Immature natural killer cell (primary cell): ENCODE data around the gene MEGF8. TPM values are rescaled to one million over a fixed set of nuclear protein-coding genes. Genes with fewer than 3 reads are reported as not detected.

Experiments
- DNase-seq, 3 donors: peaks; one replicate each; pipeline ENCODE4 v3.0.0; 2022; ENCODE audit warnings: mixed read lengths in 1 of 3
- H3K27ac Mint-ChIP-seq, 6 donors: one replicate each; pipeline ENCODE4 v1.8.0; 2020; ENCODE audit warnings: mixed read lengths in 6 of 6, mild to moderate bottlenecking in 5 of 6, inconsistent platforms in 4 of 6, moderate library complexity in 3 of 6
- H3K27me3 Mint-ChIP-seq, 3 donors: one replicate each; pipeline ENCODE4 v1.8.0; 2020 to 2021; ENCODE audit warnings: low read depth in 3 of 3, mild to moderate bottlenecking in 3 of 3, mixed read lengths in 3 of 3, moderate library complexity in 3 of 3, inconsistent platforms in 1 of 3
- H3K36me3 Mint-ChIP-seq, 3 donors: one replicate each; pipeline ENCODE4 v1.8.0; 2020; ENCODE audit warnings: mixed read lengths in 3 of 3, inconsistent platforms in 2 of 3, mild to moderate bottlenecking in 2 of 3
- H3K4me1 Mint-ChIP-seq, 2 donors: one replicate each; pipeline ENCODE4 v1.8.0; 2020; ENCODE audit warnings: inconsistent platforms in 2 of 2, mild to moderate bottlenecking in 2 of 2, mixed read lengths in 2 of 2, moderate library complexity in 1 of 2
- H3K4me3 Mint-ChIP-seq, 5 donors: one replicate each; pipeline ENCODE4 v1.8.0; 2020; ENCODE audit warnings: mild to moderate bottlenecking in 5 of 5, mixed read lengths in 5 of 5, inconsistent platforms in 3 of 5, moderate library complexity in 3 of 5
- H3K9me3 Mint-ChIP-seq, 6 donors: one replicate each; pipeline ENCODE4 v1.8.0; 2020; ENCODE audit warnings: mild to moderate bottlenecking in 6 of 6, mixed read lengths in 6 of 6, inconsistent platforms in 4 of 6, moderate library complexity in 3 of 6
- polyA plus RNA-seq, 3 donors: library from polyadenylated mRNA; unstranded; fragments of 300-500 nt; fragmentation: Illumina TruSeq; gene quantifications; one replicate each; pipeline ENCODE4 v1.2.3, GENCODE V29; 2021

The MEGF8 gene
- polyA plus RNA-seq, 3 donors from 2014 or later: 0.12 to 0.56 TPM; not detected in 1

DNA sequence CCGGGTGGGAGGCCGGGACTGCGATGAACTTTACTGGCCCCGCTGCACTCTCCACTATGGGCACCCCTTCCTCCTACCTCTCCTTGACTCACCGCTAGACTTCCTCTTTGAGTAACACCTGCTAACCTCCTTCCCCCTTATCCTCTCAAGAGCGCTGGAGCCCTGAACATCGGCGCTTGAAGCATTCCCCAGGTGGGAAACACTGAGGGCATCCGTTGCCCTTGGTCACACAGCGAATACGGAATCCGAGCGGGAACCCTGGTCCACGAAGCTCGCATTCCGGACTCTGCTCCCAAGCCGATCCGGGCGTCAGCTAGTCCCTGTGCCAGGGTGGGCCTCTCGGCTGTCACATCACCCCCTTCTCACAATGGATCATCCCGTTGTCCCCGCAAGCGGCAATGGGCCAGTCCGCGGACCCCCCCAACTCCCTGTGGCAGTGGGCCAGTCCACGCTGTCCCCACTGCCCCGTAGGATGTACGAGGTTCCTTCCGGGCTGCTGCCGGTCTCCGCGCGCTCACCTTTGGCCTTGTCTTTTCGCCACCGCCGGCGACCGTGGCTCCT, 97.5 kb downstream of the MEGF8 start:
- Mint-ChIP-seq H3K27me3 (peaks cover 0 to 4% (median 2%) of the 10 kb centered on the region in 3 donors), H3K4me1 (peaks cover 34 to 45% of the 10 kb centered on the region in 2 donors), H3K9me3 (no peaks in the 10 kb centered on the region), H3K36me3 (no peaks in the 10 kb centered on the region), H3K4me3 (peak overlapping the region; percentile 90 to 98 (median 97)), H3K27ac (peak overlapping the region; percentile 80 to 95 (median 86))
- DNase-seq: no peak

DNA sequence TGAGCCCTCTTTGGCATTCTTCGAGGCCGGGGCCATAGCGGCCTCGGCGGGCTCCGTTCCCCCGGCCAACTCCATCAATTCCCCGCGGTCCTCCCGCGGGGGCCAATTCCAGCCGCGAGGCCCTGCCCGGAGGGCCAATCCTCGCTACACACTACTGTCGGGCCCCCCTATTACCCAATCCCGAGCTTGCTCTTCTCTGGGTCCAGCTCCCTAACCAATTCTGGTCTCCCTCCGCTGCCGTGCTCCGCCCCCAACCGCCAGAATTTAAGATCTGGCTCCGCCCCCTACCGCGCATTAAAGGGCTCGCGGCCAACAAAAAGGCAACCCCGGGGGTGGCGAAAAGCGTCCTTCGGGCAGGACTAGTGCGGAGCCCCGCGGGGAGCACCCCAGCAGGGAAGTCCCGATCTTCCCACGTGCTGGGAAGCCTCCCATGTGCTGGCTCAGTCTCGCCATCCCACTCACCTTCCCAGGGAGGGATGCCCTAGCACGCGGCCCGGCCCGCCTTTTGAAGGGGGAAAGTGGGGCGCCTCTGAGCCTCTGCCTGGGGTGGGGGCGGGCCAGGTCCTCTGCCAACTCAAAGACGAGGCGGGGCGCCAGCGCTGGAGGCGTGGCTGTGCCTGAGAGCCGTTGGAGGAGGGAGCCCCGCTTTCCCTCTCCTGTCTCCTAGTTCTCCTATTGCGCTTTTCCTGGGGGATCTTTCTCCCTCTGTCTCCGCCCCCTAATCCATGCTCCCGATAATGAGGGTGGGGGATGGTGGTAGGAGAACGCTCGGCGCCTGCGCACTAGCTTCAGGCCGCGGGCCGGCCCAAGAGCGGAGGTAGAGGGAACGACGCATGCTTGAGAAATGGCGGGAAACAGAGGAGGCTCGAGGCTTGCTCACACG, 98.3 kb downstream of the MEGF8 start:
- H3K4me1 Mint-ChIP-seq: peaks cover 34 to 45% of the 10 kb centered on the region in 2 donors
- no peaks in the 10 kb centered on the region for H3K36me3 Mint-ChIP-seq

DNA sequence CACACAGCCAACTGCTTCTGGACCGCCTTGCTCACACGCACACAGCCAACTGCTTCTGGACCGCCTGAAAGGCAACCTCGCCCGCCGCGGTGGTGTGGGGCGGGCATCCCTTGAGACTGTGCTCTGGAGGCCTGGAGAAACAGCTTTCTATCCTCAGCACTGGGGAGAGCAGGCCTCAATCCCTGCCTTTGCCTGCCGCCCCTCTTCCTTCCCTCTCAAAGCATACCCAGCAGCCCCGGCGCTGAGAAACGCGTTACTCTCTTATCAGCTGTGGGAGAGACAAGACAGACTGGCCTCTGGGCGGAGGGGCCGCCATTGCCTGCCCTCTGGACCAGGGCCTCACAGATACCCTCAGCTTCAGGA, 98.9 kb downstream of the MEGF8 start:
- H3K4me1 Mint-ChIP-seq: peaks cover 34 to 45% of the 10 kb centered on the region in 2 donors
- H3K27ac Mint-ChIP-seq: peak overlapping the region in 2 of 6 donors; percentile 28 to 85
- no peaks in the 10 kb centered on the region for H3K9me3 Mint-ChIP-seq
- DNase-seq: no peak
- H3K4me3 Mint-ChIP-seq: peak overlapping the region; percentile 90 to 98 (median 97)
- no peaks in the 10 kb centered on the region for H3K36me3 Mint-ChIP-seq
- H3K27me3 Mint-ChIP-seq: peaks cover 0 to 4% (median 2%) of the 10 kb centered on the region in 3 donors

More for the DNA sequence above, 98.3 kb downstream of the MEGF8 start:
- DNase-seq: peak; percentile 92 to 93 (median 93)
- Mint-ChIP-seq H3K27me3 (peaks cover 0 to 4% (median 2%) of the 10 kb centered on the region in 3 donors), H3K4me3 (peak overlapping the region; percentile 90 to 98 (median 97)), H3K27ac (peak overlapping the region; percentile 80 to 95 (median 86)), H3K9me3 (no peaks in the 10 kb centered on the region)

DNA sequence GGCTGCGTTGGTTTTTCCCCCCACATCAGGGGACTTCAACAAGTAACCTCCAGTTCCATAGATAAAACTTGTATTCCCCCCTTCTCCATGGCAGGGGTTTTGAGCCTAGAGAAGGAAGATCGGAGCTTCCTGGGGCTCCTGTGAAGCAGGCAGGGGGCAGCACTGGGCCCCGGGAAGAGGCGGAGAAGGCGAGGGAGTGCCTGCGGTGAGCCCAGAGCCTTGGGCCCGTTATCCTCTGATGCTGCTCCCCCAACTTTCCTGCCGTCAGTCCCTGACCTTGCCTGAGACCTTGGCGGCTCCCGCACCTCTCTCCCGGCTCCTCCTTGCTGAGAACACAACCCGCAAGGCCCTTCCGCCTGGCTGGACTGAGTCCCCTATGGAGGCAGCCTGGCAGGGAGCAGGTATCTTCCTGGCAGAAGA, 99.3 kb downstream of the MEGF8 start:
- Mint-ChIP-seq H3K9me3 (no peaks in the 10 kb centered on the region), H3K4me3 (peak overlapping the region in 4 of 5 donors; percentile 90 to 98 (median 94)), H3K4me1 (peaks cover 34 to 44% of the 10 kb centered on the region in 2 donors), H3K36me3 (no peaks in the 10 kb centered on the region), H3K27me3 (peaks cover 0 to 4% (median 2%) of the 10 kb centered on the region in 3 donors), H3K27ac (peak overlapping the region in 1 of 6 donors; percentile 28)
- DNase-seq: no peak

DNA sequence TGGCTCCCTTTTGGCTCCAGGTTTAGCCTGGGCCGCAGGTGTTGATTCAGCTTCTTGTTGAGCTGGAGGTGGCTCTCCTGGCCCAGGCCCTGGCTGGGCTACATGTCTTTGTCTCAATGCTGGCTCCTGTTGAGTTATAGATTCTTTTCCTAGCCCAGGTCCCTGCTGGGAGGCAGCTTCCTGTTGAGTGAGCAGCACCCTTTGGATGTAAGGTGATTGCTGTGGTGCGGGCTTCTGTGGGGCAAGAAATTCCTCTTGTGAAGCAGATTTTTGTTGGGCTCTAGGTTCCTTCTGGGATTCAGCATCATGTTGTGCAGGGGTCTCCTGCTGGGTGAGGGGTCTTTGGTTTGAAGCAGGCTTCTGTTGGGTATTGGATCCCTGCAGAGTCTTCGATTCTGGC, 101.2 kb downstream of the MEGF8 start:
- Mint-ChIP-seq H3K27ac (no peak overlapping the region), H3K4me1 (peaks cover 23 to 29% of the 10 kb centered on the region in 2 donors), H3K36me3 (no peaks in the 10 kb centered on the region), H3K9me3 (no peaks in the 10 kb centered on the region), H3K4me3 (no peak overlapping the region), H3K27me3 (peaks cover 0 to 4% (median 2%) of the 10 kb centered on the region in 3 donors)
- DNase-seq: no peak

DNA sequence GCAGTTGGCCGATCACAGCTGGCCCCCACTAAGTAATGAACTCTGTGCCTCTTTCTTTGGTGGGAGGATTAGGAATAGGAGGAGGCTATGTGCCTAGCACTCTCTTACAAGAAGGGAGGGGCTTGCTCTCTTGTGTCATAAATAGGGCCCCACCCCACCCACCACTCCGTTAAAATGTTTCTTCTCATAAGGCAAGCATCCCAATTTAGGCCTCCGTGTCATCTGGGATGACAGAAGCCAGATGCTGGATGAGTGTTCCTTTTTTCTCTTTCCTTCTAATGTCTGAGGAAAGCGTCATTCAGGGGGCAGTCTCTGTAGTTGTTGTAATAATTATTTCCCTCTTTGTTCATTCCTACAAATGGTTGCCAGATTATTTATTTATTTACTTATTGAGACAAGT, 101.9 kb downstream of the MEGF8 start, which contains the start of gene LIPE:
Gene LIPE, minus strand, starts transcription at position 76 of the 400 bp plus-strand sequence. CDS start 239 bp downstream, outside the sequence.
- no peak within 1 kb of the TSS for H3K27ac Mint-ChIP-seq
- no peak for DNase-seq
- no peaks in the 10 kb centered on the region for H3K9me3 Mint-ChIP-seq
- peaks cover 17 to 22% of the 10 kb centered on the region in 2 donors for H3K4me1 Mint-ChIP-seq
- H3K36me3 Mint-ChIP-seq: no peaks in the 10 kb centered on the region
- H3K4me3 Mint-ChIP-seq: no peak within 1 kb of the TSS
- peaks cover 0 to 4% (median 2%) of the 10 kb centered on the region in 3 donors for H3K27me3 Mint-ChIP-seq

Other genes with a start within 250 kb of the MEGF8 start
- gene ZNF574, start 249.5 kb upstream of the MEGF8 start, polyA plus RNA-seq: 10 to 100 TPM; 12.4 to 29.6 (median 20.3) TPM
- 10 to 100 TPM in 1 of 3 donors, 1 to 10 TPM in 2; 2.0 to 10.3 (median 2.1) TPM for gene POU2F2, start 193.2 kb upstream of the MEGF8 start, polyA plus RNA-seq
- gene DEDD2, start 108.0 kb upstream of the MEGF8 start, polyA plus RNA-seq: 100 to 1,000 TPM; 154 to 261 (median 173) TPM
- gene ZNF526, start 105.3 kb upstream of the MEGF8 start, polyA plus RNA-seq: 1 to 10 TPM; 2.9 to 9.1 (median 5.2) TPM
- gene GSK3A, start 83.0 kb upstream of the MEGF8 start, polyA plus RNA-seq: 10 to 100 TPM; 14.2 to 28.3 (median 22.3) TPM
- gene ERF, start 70.5 kb upstream of the MEGF8 start, polyA plus RNA-seq: 1 to 10 TPM in 2 of 3 donors, under 1 TPM in 1; 0.24 to 3.4 (median 2.3) TPM
- 1 to 10 TPM in 1 of 3 donors, under 1 TPM in 1, not detected in 1; 0.52 to 2.9 TPM for gene CIC, start 56.4 kb upstream of the MEGF8 start, polyA plus RNA-seq
- under 1 TPM in 1 of 3 donors, not detected in 2; 0.16 TPM for gene PRR19, start 23.5 kb upstream of the MEGF8 start, polyA plus RNA-seq
- 10 to 100 TPM; 17.4 to 27.3 (median 26.0) TPM for gene PAFAH1B3, start 23.0 kb upstream of the MEGF8 start, polyA plus RNA-seq
- not detected for gene TMEM145, start 12.3 kb upstream of the MEGF8 start, polyA plus RNA-seq
- 1 to 10 TPM in 2 of 3 donors, not detected in 1; 3.3 to 7.1 TPM for gene CNFN, start 64.7 kb downstream of the MEGF8 start, polyA plus RNA-seq
- 1 to 10 TPM; 1.9 to 3.9 (median 2.3) TPM for gene LIPE, start 101.8 kb downstream of the MEGF8 start, polyA plus RNA-seq
- gene CXCL17, start 117.3 kb downstream of the MEGF8 start, polyA plus RNA-seq: not detected
- gene CEACAM1, start 202.8 kb downstream of the MEGF8 start, polyA plus RNA-seq: not detected